ENCODE measurements around the gene AUH.

AUH gene

DNA sequence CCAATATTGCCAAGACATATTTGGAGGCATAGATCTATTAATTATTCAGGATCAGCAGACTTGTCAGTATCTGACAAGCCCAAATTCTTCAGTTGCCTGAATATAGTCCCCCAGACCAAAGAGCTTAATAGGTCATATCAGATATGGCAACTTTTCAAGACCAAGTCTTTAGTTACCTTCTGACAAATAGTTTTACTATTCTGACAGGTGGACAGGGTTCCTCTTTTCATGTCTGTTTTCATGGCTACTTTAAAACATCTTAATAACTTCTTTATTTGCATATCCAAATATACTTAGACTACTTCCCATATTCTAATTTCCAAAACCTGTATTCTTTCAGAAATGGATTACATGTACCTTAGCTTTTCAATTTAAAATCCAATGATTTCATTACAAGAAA lies 65.4 kb downstream of the AUH start:
- TF ChIP-seq TEAD4 (IDR thresholded peaks at IDR 0.05) (no peak), EGR1 (IDR thresholded peaks at IDR 0.05) (no peak)

DNA sequence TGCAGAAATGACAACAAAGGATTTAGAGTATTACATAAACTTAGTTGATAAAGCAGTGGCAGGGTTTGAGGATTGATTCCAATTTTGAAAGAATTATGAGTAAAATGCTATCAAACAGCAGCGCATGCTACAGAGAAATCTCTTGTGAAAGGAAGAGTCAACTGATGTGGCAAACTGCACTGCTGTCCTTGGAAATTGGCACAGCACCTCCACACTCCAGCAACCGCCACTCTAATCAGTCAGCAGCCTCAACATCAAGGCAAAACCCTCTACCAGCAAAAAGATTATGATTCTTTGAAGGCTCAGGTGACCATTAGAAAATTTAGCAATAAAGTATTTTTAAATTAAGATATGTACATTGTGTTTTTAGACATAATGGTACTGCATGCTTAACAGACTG lies 66.4 kb downstream of the AUH start:
- TF ChIP-seq RAD21 (IDR thresholded peaks at IDR 0.05; ENCODE audit: low read depth) (no peak), EP300 (IDR thresholded peaks at IDR 0.05; ENCODE audit: borderline replicate concordance) (no peak), YY1 (IDR thresholded peaks at IDR 0.05; ENCODE audit: low read depth) (no peak), TEAD4 (IDR thresholded peaks at IDR 0.05) (no peak), FOXM1 (IDR thresholded peaks at IDR 0.05; ENCODE audit: borderline replicate concordance, low read depth) (no peak), CREB1 (IDR thresholded peaks at IDR 0.05; ENCODE audit: low read depth) (no peak), ZBTB7A (IDR thresholded peaks at IDR 0.05; ENCODE audit: low read depth) (no peak), TCF12 (IDR thresholded peaks at IDR 0.05; ENCODE audit: low read depth) (no peak), NFIC (IDR thresholded peaks at IDR 0.05) (no peak), TAF1 (IDR thresholded peaks at IDR 0.05; ENCODE audit: low read depth) (no peak), EGR1 (IDR thresholded peaks at IDR 0.05) (no peak)
- TF ChIP-seq, protein P1, sequence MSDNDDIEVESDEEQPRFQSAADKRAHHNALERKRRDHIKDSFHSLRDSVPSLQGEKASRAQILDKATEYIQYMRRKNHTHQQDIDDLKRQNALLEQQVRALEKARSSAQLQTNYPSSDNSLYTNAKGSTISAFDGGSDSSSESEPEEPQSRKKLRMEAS (IDR thresholded peaks at IDR 0.05): no peak
- TF ChIP-seq, protein P2, sequence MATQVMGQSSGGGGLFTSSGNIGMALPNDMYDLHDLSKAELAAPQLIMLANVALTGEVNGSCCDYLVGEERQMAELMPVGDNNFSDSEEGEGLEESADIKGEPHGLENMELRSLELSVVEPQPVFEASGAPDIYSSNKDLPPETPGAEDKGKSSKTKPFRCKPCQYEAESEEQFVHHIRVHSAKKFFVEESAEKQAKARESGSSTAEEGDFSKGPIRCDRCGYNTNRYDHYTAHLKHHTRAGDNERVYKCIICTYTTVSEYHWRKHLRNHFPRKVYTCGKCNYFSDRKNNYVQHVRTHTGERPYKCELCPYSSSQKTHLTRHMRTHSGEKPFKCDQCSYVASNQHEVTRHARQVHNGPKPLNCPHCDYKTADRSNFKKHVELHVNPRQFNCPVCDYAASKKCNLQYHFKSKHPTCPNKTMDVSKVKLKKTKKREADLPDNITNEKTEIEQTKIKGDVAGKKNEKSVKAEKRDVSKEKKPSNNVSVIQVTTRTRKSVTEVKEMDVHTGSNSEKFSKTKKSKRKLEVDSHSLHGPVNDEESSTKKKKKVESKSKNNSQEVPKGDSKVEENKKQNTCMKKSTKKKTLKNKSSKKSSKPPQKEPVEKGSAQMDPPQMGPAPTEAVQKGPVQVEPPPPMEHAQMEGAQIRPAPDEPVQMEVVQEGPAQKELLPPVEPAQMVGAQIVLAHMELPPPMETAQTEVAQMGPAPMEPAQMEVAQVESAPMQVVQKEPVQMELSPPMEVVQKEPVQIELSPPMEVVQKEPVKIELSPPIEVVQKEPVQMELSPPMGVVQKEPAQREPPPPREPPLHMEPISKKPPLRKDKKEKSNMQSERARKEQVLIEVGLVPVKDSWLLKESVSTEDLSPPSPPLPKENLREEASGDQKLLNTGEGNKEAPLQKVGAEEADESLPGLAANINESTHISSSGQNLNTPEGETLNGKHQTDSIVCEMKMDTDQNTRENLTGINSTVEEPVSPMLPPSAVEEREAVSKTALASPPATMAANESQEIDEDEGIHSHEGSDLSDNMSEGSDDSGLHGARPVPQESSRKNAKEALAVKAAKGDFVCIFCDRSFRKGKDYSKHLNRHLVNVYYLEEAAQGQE (IDR thresholded peaks at IDR 0.05; ENCODE audit: low read depth): no peak
- TF ChIP-seq, protein P3, sequence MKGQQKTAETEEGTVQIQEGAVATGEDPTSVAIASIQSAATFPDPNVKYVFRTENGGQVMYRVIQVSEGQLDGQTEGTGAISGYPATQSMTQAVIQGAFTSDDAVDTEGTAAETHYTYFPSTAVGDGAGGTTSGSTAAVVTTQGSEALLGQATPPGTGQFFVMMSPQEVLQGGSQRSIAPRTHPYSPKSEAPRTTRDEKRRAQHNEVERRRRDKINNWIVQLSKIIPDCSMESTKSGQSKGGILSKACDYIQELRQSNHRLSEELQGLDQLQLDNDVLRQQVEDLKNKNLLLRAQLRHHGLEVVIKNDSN (IDR thresholded peaks at IDR 0.05): no peak

DNA sequence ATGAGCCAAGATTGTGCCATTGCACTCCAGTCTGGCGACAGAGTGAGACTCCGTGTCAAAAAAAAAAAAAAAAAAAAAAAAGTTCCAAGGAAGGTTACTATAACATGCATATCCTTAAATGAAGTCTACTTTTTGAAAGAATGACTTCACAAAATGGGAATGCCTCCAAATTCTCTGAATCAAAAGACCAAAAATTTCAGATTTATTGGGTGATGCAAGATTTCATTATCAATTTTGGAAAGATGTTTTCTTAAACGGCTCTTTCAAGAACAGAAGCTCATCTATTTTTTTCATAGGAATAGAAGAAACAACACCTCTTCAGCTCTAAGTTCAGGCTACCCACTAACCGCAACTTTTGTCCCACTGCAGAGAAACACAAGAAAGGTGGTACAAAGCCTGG lies 69.9 kb downstream of the AUH start:
- TF ChIP-seq, protein P1 (IDR thresholded peaks at IDR 0.05): no peak
- TF ChIP-seq FOXM1 (IDR thresholded peaks at IDR 0.05; ENCODE audit: borderline replicate concordance, low read depth): no peak
- TF ChIP-seq, protein P3 (IDR thresholded peaks at IDR 0.05): no peak
- TF ChIP-seq ZBTB7A (IDR thresholded peaks at IDR 0.05; ENCODE audit: low read depth): no peak
- TF ChIP-seq TEAD4 (IDR thresholded peaks at IDR 0.05): no peak
- no peak for TF ChIP-seq YY1 (IDR thresholded peaks at IDR 0.05; ENCODE audit: low read depth)
- no peak for TF ChIP-seq EP300 (IDR thresholded peaks at IDR 0.05; ENCODE audit: borderline replicate concordance)
- TF ChIP-seq EGR1 (IDR thresholded peaks at IDR 0.05): no peak
- TF ChIP-seq CEBPB (IDR thresholded peaks at IDR 0.05): no peak
- TF ChIP-seq TAF1 (IDR thresholded peaks at IDR 0.05; ENCODE audit: low read depth): no peak
- TF ChIP-seq RAD21 (IDR thresholded peaks at IDR 0.05; ENCODE audit: low read depth): no peak
- no peak for TF ChIP-seq CREB1 (IDR thresholded peaks at IDR 0.05; ENCODE audit: low read depth)
- no peak for TF ChIP-seq NFIC (IDR thresholded peaks at IDR 0.05)
- TF ChIP-seq, protein P2 (IDR thresholded peaks at IDR 0.05; ENCODE audit: low read depth): no peak
- TF ChIP-seq TCF12 (IDR thresholded peaks at IDR 0.05; ENCODE audit: low read depth): no peak

DNA sequence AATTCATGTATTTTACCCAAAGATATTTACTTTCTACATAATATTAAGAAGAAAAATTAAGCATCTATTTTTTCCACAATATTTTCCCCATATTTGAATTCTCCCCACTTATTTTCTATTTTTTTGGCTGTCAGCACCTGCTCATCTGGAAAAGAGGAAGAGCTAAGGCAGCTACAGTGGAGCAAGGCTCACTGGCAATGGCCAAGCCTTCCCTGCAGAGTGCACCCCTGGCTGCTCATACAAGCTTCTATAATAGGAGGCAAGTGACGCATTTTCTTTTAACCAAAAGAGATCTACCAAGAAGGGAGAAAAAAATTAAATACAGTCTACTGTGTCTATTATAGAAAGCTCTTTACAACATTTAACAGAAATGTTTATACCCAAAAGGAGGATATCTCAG lies 72.5 kb downstream of the AUH start:
- TF ChIP-seq, protein P2 (IDR thresholded peaks at IDR 0.05; ENCODE audit: low read depth): no peak
- TF ChIP-seq FOXM1 (IDR thresholded peaks at IDR 0.05; ENCODE audit: borderline replicate concordance, low read depth) (no peak), ZBTB7A (IDR thresholded peaks at IDR 0.05; ENCODE audit: low read depth) (no peak), RAD21 (IDR thresholded peaks at IDR 0.05; ENCODE audit: low read depth) (no peak), EGR1 (IDR thresholded peaks at IDR 0.05) (no peak), TCF12 (IDR thresholded peaks at IDR 0.05; ENCODE audit: low read depth) (no peak), CREB1 (IDR thresholded peaks at IDR 0.05; ENCODE audit: low read depth) (no peak), EP300 (IDR thresholded peaks at IDR 0.05; ENCODE audit: borderline replicate concordance) (no peak), YY1 (IDR thresholded peaks at IDR 0.05; ENCODE audit: low read depth) (no peak), CEBPB (IDR thresholded peaks at IDR 0.05) (no peak), TAF1 (IDR thresholded peaks at IDR 0.05; ENCODE audit: low read depth) (no peak), NFIC (IDR thresholded peaks at IDR 0.05) (no peak), TEAD4 (IDR thresholded peaks at IDR 0.05) (no peak)
- TF ChIP-seq, protein P1 (IDR thresholded peaks at IDR 0.05): no peak
- TF ChIP-seq, protein P3 (IDR thresholded peaks at IDR 0.05): no peak

Measured in Ishikawa (cell line).